Measurements from ENCODE around the gene L3MBTL2.
A peak's percentile ranks its signal among the peaks of the same experiment; 100 is the strongest.

The L3MBTL2 gene

GRCh38 chr22:41241133-41241676 lies 36.1 kb downstream of the L3MBTL2 start:
- no peak overlapping the region for H3K4me3 ChIP-seq (ENCODE audit: low read length)
- TF ChIP-seq CTCF (conservative IDR thresholded peaks at IDR 0.05; ENCODE audit: low read depth, low read length) = no peak
- no peak for DNase-seq (ENCODE audit: low read depth)

- no peak for TF ChIP-seq CTCF (conservative IDR thresholded peaks at IDR 0.05; ENCODE audit: low read depth, low read length)
- no peak for DNase-seq (ENCODE audit: low read depth)
- H3K4me3 ChIP-seq (ENCODE audit: low read length) = no peak overlapping the region
These were observed 37.4 kb downstream of the L3MBTL2 start for GRCh38 chr22:41242396-41243117.

GRCh38 chr22:41243361-41243760 lies 38.2 kb downstream of the L3MBTL2 start:
- TF ChIP-seq CTCF (conservative IDR thresholded peaks at IDR 0.05; ENCODE audit: low read depth, low read length) = no peak
- DNase-seq (ENCODE audit: low read depth) = peak; percentile 52
- no peak overlapping the region for H3K4me3 ChIP-seq (ENCODE audit: low read length)

- DNase-seq (ENCODE audit: low read depth) = no peak
- no peak overlapping the region for H3K4me3 ChIP-seq (ENCODE audit: low read length)
- peak; percentile 7 for TF ChIP-seq CTCF (conservative IDR thresholded peaks at IDR 0.05; ENCODE audit: low read depth, low read length)
These were observed 40.9 kb downstream of the L3MBTL2 start for GRCh38 chr22:41245917-41246499.

GRCh38 chr22:41247703-41248102 lies 42.6 kb downstream of the L3MBTL2 start:
- no peak for TF ChIP-seq CTCF (conservative IDR thresholded peaks at IDR 0.05; ENCODE audit: low read depth, low read length)
- DNase-seq (ENCODE audit: low read depth) = no peak
- H3K4me3 ChIP-seq (ENCODE audit: low read length) = no peak overlapping the region

- no peak overlapping the region for H3K4me3 ChIP-seq (ENCODE audit: low read length)
- no peak for DNase-seq (ENCODE audit: low read depth)
- TF ChIP-seq CTCF (conservative IDR thresholded peaks at IDR 0.05; ENCODE audit: low read depth, low read length) = no peak
These were observed 43.2 kb downstream of the L3MBTL2 start for GRCh38 chr22:41248314-41248713.

GRCh38 chr22:41248758-41249157 lies 43.6 kb downstream of the L3MBTL2 start:
- H3K4me3 ChIP-seq (ENCODE audit: low read length) = no peak overlapping the region
- DNase-seq (ENCODE audit: low read depth) = no peak
- no peak for TF ChIP-seq CTCF (conservative IDR thresholded peaks at IDR 0.05; ENCODE audit: low read depth, low read length)

Data from retinal pigment epithelial cell (primary cell).